Left kidney (tissue), 2 donors: ENCODE data around the gene TMEM43. TPM values are rescaled to one million over a fixed set of nuclear protein-coding genes. Genes with fewer than 3 reads are reported as not detected.
A peak's percentile ranks its signal among the peaks of the same experiment; 100 is the strongest.

ENCODE experiments used
- DNase-seq: peaks from one replicate; pipeline ENCODE4 v3.0.0-alpha.2; 2013
- polyA plus RNA-seq: library from polyadenylated mRNA; unstranded; fragments of 120-200 nt; gene quantifications from one replicate; pipeline ENCODE4 v1.2.1, GENCODE V29; 2013; ENCODE audit not compliant: insufficient read length

The TMEM43 gene
- polyA plus RNA-seq, 1 donor = 53.5 TPM

- DNase-seq = no peak
These were observed 10.7 kb downstream of the TMEM43 start for GRCh38 chr3:14135581-14135980.

GRCh38 chr3:14137004-14137403 is 12.2 kb downstream of the TMEM43 start:
- DNase-seq = no peak

- DNase-seq = no peak
These were observed 12.6 kb downstream of the TMEM43 start for GRCh38 chr3:14137445-14137844.

GRCh38 chr3:14138109-14138877 is 13.4 kb downstream of the TMEM43 start:
- no peak for DNase-seq

- no peak for DNase-seq
These were observed 14.2 kb downstream of the TMEM43 start for GRCh38 chr3:14138878-14139655.

- no peak for DNase-seq
These were observed 14.9 kb downstream of the TMEM43 start for GRCh38 chr3:14139771-14140170.

GRCh38 chr3:14140668-14141067 is 15.8 kb downstream of the TMEM43 start:
- DNase-seq = no peak

- no peak for DNase-seq
These were observed 16.3 kb downstream of the TMEM43 start for GRCh38 chr3:14141144-14141543.

- DNase-seq = no peak
These were observed 16.9 kb downstream of the TMEM43 start for GRCh38 chr3:14141602-14142341.

GRCh38 chr3:14142567-14143270 is 17.9 kb downstream of the TMEM43 start:
- DNase-seq = no peak

- no peak for DNase-seq
These were observed 18.7 kb downstream of the TMEM43 start for GRCh38 chr3:14143271-14144225.

GRCh38 chr3:14144423-14145075 is 19.7 kb downstream of the TMEM43 start:
- DNase-seq = peak; percentile 88

GRCh38 chr3:14145236-14145635 is 20.4 kb downstream of the TMEM43 start:
- no peak for DNase-seq

GRCh38 chr3:14145670-14146380 is 21.0 kb downstream of the TMEM43 start:
- no peak for DNase-seq

- no peak for DNase-seq
These were observed 21.7 kb downstream of the TMEM43 start for GRCh38 chr3:14146381-14147065.

- DNase-seq = no peak
These were observed 22.2 kb downstream of the TMEM43 start for GRCh38 chr3:14147066-14147435.

GRCh38 chr3:14147617-14148016 is 22.8 kb downstream of the TMEM43 start:
- no peak for DNase-seq

- no peak for DNase-seq
These were observed 23.5 kb downstream of the TMEM43 start for GRCh38 chr3:14148041-14148985.
